BE2C (cell line): ENCODE data around the gene ATP8A2.

Experiments
- DNase-seq: peaks from one replicate; pipeline ENCODE4 v3.0.0-alpha.2; 2020
- H3K27me3 ChIP-seq: fragments of 250-450 bp; sonication (Bioruptor Pico); 2 replicates; pipeline ENCODE4 v1.5.1; 2020; ENCODE audit warnings: mild to moderate bottlenecking
- H3K36me3 ChIP-seq: fragments of 250-450 bp; sonication (Bioruptor Pico); 2 replicates; pipeline ENCODE4 v1.5.1; 2020; ENCODE audit warnings: mild to moderate bottlenecking
- H3K4me1 ChIP-seq: fragments of 250-450 bp; sonication (Bioruptor Pico); 2 replicates; pipeline ENCODE4 v1.5.1; 2020
- H3K4me3 ChIP-seq: 2 replicates; pipeline ENCODE4 v1.5.1; 2011; ENCODE audit warnings: low read depth, low read length
- H3K9me3 ChIP-seq: fragments of 250-450 bp; sonication (Bioruptor Pico); 2 replicates; pipeline ENCODE4 v1.5.1; 2020
- TF ChIP-seq, protein P1 (sequence below): IDR thresholded peaks from 2 replicates; pipeline ENCODE4 v1.5.1; 2012; ENCODE audit warnings: mild to moderate bottlenecking, low read depth, low read length

The ATP8A2 gene

DNA sequence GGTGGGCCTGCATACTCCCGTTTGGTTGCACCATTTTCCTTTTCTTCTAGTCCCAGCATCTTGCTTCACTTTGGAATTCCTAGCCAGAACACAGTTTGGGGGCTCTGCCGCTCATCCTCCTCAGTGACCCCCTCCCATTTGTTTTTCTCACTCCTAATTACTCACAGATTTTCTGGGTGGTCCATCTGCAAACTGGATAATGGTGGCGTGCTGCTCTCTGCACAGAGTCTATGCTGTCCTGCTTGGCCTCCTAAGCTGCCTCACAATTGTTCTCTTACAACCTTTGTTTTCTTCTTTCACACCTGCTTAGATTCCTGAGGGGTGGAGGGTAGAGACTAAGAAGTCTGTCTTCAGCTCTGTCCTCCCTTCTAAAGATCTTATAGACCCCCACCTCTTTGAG lies 599.3 kb downstream of the ATP8A2 start:
- no peak for DNase-seq

DNA sequence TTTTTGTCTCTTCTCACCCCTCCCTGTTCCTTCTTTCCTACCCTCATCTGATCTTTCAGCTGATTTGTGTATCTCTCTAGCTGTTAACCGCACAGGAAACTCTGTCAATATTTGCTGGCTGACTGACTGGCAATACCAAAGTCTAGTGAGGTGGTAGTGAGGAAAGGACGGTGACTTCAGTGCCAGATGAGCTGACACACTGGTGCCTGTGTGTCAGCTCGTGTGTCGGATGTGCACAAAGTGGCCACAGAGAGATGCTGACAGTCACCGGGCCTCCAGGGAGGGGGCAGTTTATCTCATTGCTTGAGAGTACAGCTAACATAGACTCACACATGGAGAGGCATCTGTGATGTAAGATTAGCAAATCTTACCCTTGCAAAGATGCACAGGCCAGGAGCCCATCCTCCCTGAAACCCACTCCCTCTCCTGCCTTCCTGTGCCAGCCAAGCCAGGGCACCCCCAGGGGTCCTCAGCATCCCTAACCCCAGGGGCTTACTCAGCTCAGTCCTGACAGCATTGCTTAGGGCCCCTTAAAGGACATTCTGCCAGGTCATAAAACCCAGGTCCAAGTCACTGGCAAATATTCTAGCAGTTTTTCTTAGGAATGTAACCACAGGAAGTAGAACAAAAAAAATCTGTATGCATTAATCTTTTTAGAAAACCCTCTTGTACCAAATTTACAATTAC lies 599.8 kb downstream of the ATP8A2 start:
- no peaks in the 10 kb centered on the region for H3K36me3 ChIP-seq
- TF ChIP-seq, protein P1, sequence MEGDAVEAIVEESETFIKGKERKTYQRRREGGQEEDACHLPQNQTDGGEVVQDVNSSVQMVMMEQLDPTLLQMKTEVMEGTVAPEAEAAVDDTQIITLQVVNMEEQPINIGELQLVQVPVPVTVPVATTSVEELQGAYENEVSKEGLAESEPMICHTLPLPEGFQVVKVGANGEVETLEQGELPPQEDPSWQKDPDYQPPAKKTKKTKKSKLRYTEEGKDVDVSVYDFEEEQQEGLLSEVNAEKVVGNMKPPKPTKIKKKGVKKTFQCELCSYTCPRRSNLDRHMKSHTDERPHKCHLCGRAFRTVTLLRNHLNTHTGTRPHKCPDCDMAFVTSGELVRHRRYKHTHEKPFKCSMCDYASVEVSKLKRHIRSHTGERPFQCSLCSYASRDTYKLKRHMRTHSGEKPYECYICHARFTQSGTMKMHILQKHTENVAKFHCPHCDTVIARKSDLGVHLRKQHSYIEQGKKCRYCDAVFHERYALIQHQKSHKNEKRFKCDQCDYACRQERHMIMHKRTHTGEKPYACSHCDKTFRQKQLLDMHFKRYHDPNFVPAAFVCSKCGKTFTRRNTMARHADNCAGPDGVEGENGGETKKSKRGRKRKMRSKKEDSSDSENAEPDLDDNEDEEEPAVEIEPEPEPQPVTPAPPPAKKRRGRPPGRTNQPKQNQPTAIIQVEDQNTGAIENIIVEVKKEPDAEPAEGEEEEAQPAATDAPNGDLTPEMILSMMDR, result no peak
- no peaks in the 10 kb centered on the region for H3K9me3 ChIP-seq
- H3K27me3 ChIP-seq, result no peaks in the 10 kb centered on the region; the same call in 1 of the 2 replicates
- no peaks in the 10 kb centered on the region for H3K4me1 ChIP-seq
- H3K4me3 ChIP-seq, result no peak overlapping the region
- no peak for DNase-seq

More for the DNA sequence above, 599.3 kb downstream of the ATP8A2 start:
- no peak overlapping the region for H3K4me3 ChIP-seq
- H3K9me3 ChIP-seq, result no peaks in the 10 kb centered on the region
- TF ChIP-seq, protein P1, result no peak
- H3K4me1 ChIP-seq, result no peaks in the 10 kb centered on the region
- H3K27me3 ChIP-seq, result no peaks in the 10 kb centered on the region; the same call in 1 of the 2 replicates
- no peaks in the 10 kb centered on the region for H3K36me3 ChIP-seq

DNA sequence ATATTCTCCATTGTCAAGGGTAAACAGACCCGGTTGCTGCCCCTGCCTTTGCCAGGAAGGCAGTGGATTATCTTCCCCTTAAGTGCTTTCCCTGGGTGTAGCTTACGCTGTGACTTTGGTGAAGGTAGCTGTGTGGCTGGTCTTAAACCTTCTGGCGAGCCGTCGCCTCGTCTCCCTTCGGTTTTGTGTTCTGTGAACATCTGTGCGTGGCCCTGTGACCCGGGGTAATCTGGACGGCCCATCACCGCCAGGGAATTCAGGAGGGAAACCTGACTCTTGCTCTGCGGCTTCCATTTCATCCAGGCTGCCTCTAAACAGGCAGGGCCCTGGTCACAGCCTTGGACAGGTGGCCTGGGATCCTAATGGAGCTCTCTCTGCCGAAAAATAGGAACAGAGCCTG lies 601.3 kb downstream of the ATP8A2 start:
- Histone ChIP-seq H3K4me3 (no peak overlapping the region), H3K27me3 (no peaks in the 10 kb centered on the region; the same call in 1 of the 2 replicates), H3K4me1 (no peaks in the 10 kb centered on the region), H3K36me3 (no peaks in the 10 kb centered on the region), H3K9me3 (no peaks in the 10 kb centered on the region)
- TF ChIP-seq, protein P1, result no peak
- no peak for DNase-seq

DNA sequence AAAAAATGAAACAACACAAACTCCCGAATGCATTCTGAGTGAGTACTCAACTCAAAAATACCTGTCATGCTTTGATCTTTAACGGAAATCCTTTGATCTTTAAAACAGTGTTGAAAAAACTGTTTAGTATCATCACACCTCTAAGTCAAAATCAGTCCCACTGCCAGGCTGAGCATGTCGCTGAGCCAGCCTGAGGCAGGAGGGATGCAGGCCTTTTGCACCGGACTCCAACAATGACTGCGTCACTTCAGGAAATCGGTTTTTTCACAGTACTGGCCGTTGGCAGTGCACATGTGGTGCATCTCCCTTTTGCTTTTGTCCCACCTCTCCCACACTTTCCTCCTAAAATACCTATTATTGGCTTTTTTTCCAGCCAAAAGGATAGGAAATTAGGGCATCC lies 601.8 kb downstream of the ATP8A2 start:
- H3K4me3 ChIP-seq, result no peak overlapping the region
- no peaks in the 10 kb centered on the region for H3K36me3 ChIP-seq
- no peaks in the 10 kb centered on the region; the same call in 1 of the 2 replicates for H3K27me3 ChIP-seq
- TF ChIP-seq, protein P1, result no peak
- no peak for DNase-seq
- H3K9me3 ChIP-seq, result no peaks in the 10 kb centered on the region
- H3K4me1 ChIP-seq, result no peaks in the 10 kb centered on the region

DNA sequence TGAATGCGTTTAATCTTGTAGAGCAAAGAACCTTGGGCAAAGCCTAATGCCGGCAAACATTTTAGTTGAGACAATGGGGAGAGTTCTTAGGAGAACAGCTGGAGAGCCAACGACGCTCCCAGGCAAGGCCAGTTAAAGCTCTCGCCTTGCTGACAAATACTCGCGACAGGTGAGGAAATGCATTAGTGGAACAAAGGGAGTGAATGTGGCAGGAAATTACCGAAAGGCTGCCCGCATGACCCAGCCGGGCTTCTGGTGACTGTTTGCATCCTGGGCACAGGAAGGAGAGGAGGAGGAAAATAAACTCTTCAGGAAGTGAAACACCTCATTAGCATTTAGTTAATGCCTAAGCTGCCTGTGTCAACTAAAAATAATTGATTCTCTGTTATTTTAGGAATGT lies 605.4 kb downstream of the ATP8A2 start:
- H3K4me1 ChIP-seq, result no peaks in the 10 kb centered on the region
- H3K9me3 ChIP-seq, result no peaks in the 10 kb centered on the region
- no peaks in the 10 kb centered on the region for H3K27me3 ChIP-seq
- no peaks in the 10 kb centered on the region for H3K36me3 ChIP-seq
- DNase-seq, result no peak
- TF ChIP-seq, protein P1, result no peak
- H3K4me3 ChIP-seq, result no peak overlapping the region

DNA sequence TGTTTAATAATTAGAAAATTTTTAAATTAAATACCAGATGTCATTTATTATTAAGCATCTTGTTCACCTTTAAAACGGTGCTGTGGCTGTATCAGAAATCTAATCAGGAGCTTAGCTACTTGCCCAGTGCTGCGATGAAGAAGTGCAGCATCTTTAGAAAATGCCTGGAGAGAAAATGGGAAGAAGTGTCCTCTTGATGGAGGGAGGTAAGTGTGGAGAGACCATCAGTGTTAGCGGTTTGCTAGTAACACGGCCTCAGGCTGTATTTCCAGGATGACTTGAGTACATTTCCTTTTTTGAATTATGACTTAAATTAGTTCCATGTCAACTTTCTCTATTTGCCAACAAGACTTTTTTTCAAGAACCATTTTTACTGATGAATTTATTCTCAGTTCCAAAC lies 605.9 kb downstream of the ATP8A2 start:
- H3K27me3 ChIP-seq, result no peaks in the 10 kb centered on the region
- no peaks in the 10 kb centered on the region for H3K36me3 ChIP-seq
- no peak overlapping the region for H3K4me3 ChIP-seq
- no peaks in the 10 kb centered on the region for H3K9me3 ChIP-seq
- DNase-seq, result no peak
- no peaks in the 10 kb centered on the region for H3K4me1 ChIP-seq
- TF ChIP-seq, protein P1, result no peak
